Neural crest cell (in vitro differentiated cells): ENCODE results near the gene LDLRAD3. TPM values are rescaled to one million over a fixed set of nuclear protein-coding genes. Genes with fewer than 3 reads are reported as not detected.

Experiments used
- DNase-seq: peaks from one replicate; pipeline ENCODE4 v3.0.0; 2021; ENCODE audit warnings: low read depth, mixed read lengths, low spot score
- H3K27ac Mint-ChIP-seq: one replicate; pipeline ENCODE4 v1.8.0; 2021; ENCODE audit warnings: mild to moderate bottlenecking, mixed read lengths; ENCODE audit not compliant: unreplicated experiment
- H3K27me3 Mint-ChIP-seq: 2 replicates; pipeline ENCODE4 v1.8.0; 2021; ENCODE audit warnings: low read depth, mild to moderate bottlenecking, mixed read lengths
- H3K36me3 Mint-ChIP-seq: 2 replicates; pipeline ENCODE4 v1.8.0; 2021; ENCODE audit warnings: low read depth, mild to moderate bottlenecking, mixed read lengths
- H3K4me1 Mint-ChIP-seq: 2 replicates; pipeline ENCODE4 v1.8.0; 2021; ENCODE audit warnings: mixed read lengths
- H3K4me3 Mint-ChIP-seq: one replicate; pipeline ENCODE4 v1.8.0; 2021; ENCODE audit warnings: mild to moderate bottlenecking, mixed read lengths
- H3K9me3 Mint-ChIP-seq: 2 replicates; pipeline ENCODE4 v1.8.0; 2021; ENCODE audit warnings: mixed read lengths
- CTCF ChIP-seq: fragments of 200-600 bp; sonication (generic); conservative IDR thresholded peaks from 2 replicates; pipeline ENCODE4 v1.5.0; 2021; ENCODE audit warnings: antibody characterized with exemption, mild to moderate bottlenecking
- total RNA-seq: library from RNA; stranded (reverse); gene quantifications from 2 replicates; pipeline ENCODE4 v1.2.1, GENCODE V29; 2021

Gene LDLRAD3
- total RNA-seq, 1 donor from 2014 or later, result 30.1 TPM

GRCh38 chr11:36196411-36196998 is 252.6 kb downstream of the LDLRAD3 start:
- TF ChIP-seq CTCF, result no peak
- peaks cover 7% of the 10 kb centered on the region for H3K4me1 Mint-ChIP-seq
- H3K27ac Mint-ChIP-seq, result no peak overlapping the region
- DNase-seq, result no peak
- H3K4me3 Mint-ChIP-seq, result no peak overlapping the region
- no peaks in the 10 kb centered on the region for H3K9me3 Mint-ChIP-seq
- peaks cover 7% of the 10 kb centered on the region for H3K36me3 Mint-ChIP-seq
- H3K27me3 Mint-ChIP-seq, result no peaks in the 10 kb centered on the region

GRCh38 chr11:36201411-36201810 is 257.5 kb downstream of the LDLRAD3 start:
- H3K4me1 Mint-ChIP-seq, result peaks cover 12% of the 10 kb centered on the region
- no peak for DNase-seq
- no peak overlapping the region for H3K27ac Mint-ChIP-seq
- no peak overlapping the region for H3K4me3 Mint-ChIP-seq
- H3K27me3 Mint-ChIP-seq, result no peaks in the 10 kb centered on the region
- peaks cover 7% of the 10 kb centered on the region for H3K9me3 Mint-ChIP-seq
- H3K36me3 Mint-ChIP-seq, result peaks cover 13% of the 10 kb centered on the region
- TF ChIP-seq CTCF, result no peak

GRCh38 chr11:36205536-36205935 is 261.7 kb downstream of the LDLRAD3 start:
- H3K4me1 Mint-ChIP-seq, result peaks cover 12% of the 10 kb centered on the region
- no peak for DNase-seq
- H3K4me3 Mint-ChIP-seq, result no peak overlapping the region
- no peak overlapping the region for H3K27ac Mint-ChIP-seq
- H3K9me3 Mint-ChIP-seq, result peaks cover 7% of the 10 kb centered on the region
- H3K36me3 Mint-ChIP-seq, result peaks cover 9% of the 10 kb centered on the region
- H3K27me3 Mint-ChIP-seq, result no peaks in the 10 kb centered on the region
- TF ChIP-seq CTCF, result no peak

- TF ChIP-seq CTCF, result no peak
- Mint-ChIP-seq H3K27ac (no peak overlapping the region), H3K9me3 (peaks cover 3% of the 10 kb centered on the region), H3K4me3 (no peak overlapping the region), H3K36me3 (peaks cover 5% of the 10 kb centered on the region), H3K27me3 (no peaks in the 10 kb centered on the region), H3K4me1 (peaks cover 29% of the 10 kb centered on the region)
- no peak for DNase-seq
Measured at GRCh38 chr11:36210529-36210928, 266.7 kb downstream of the LDLRAD3 start.

- peaks cover 3% of the 10 kb centered on the region for H3K36me3 Mint-ChIP-seq
- H3K27me3 Mint-ChIP-seq, result no peaks in the 10 kb centered on the region
- no peak overlapping the region for H3K4me3 Mint-ChIP-seq
- no peak for DNase-seq
- no peak overlapping the region for H3K27ac Mint-ChIP-seq
- TF ChIP-seq CTCF, result no peak
- H3K4me1 Mint-ChIP-seq, result peaks cover 26% of the 10 kb centered on the region
- no peaks in the 10 kb centered on the region for H3K9me3 Mint-ChIP-seq
Measured at GRCh38 chr11:36211761-36212430, 268.0 kb downstream of the LDLRAD3 start.
